T-cell (primary cell): Measurements from ENCODE around the gene SHB. TPM values are rescaled to one million over a fixed set of nuclear protein-coding genes. Genes with fewer than 3 reads are reported as not detected.

ENCODE experiments used
- ATAC-seq, 4 experiments: fragments of 200-7000 bp in 3 of 4; fragments of 150-1000 bp in 1 of 4; cut with Tn5 transposase; replicated peaks in 1 of 4; 1 replicate in 3 of 4; 2 replicates in 1 of 4; pipeline ENCODE4 v1.10.0; 2021; ENCODE audit warnings: moderate library complexity in 3 of 4, mild to moderate bottlenecking in 2 of 4, moderate number of reproducible peaks in 1 of 4
- CTCF ChIA-PET, 2 donors: fragments of 300-600 bp; sonication (Branson Sonifier 250); formaldehyde crosslinking; loops; one replicate each; lab custom pipeline; 2022; ENCODE audit warnings: antibody characterized with exemption in 2 of 2; lab: Charles Lee
- POLR2A ChIA-PET, 2 donors: fragments of 300-600 bp; sonication (Branson Sonifier 250); formaldehyde crosslinking; loops; one replicate each; lab custom pipeline; 2022; ENCODE audit warnings: antibody characterized with exemption in 2 of 2; lab: Charles Lee
- DNase-seq, 35 experiments: peaks; one replicate each; pipeline versions ENCODE4 v3.0.0 to v3.0.0-alpha.2; 2013 to 2023
- H3K27ac ChIP-seq: one replicate; pipeline ENCODE4 v1.5.1; 2013; ENCODE audit warnings: low read length
- H3K27me3 ChIP-seq, 2 experiments: replicated peaks in 1 of 2; 1 replicate in 1 of 2; 2 replicates in 1 of 2; pipeline versions ENCODE4 v1.6.1 to v1.7.0; 2013; ENCODE audit warnings: low read length in 1 of 2, mixed read lengths in 1 of 2; ENCODE audit not compliant: control insufficient read depth in 2 of 2, insufficient read depth in 2 of 2; ENCODE audit errors: extremely low read depth in 1 of 2
- H3K36me3 ChIP-seq, 2 donors: 1 replicate in 1 of 2; 2 replicates in 1 of 2; pipeline versions ENCODE4 v1.6.1 to v1.7.0; 2013; ENCODE audit warnings: low read length in 1 of 2; ENCODE audit not compliant: control insufficient read depth in 2 of 2, insufficient read depth in 1 of 2; ENCODE audit errors: extremely low read depth in 1 of 2
- H3K4me1 ChIP-seq, 2 experiments: 1 replicate in 1 of 2; 2 replicates in 1 of 2; pipeline versions ENCODE4 v1.6.1 to v1.7.0; 2013; ENCODE audit warnings: low read length in 2 of 2, mixed read lengths in 1 of 2; ENCODE audit not compliant: insufficient read depth in 2 of 2, control insufficient read depth in 1 of 2; ENCODE audit errors: extremely low read depth in 1 of 2
- H3K4me3 ChIP-seq, 2 donors: 1 replicate in 1 of 2; 2 replicates in 1 of 2; pipeline versions ENCODE4 v1.5.1 to v1.7.0; 2013; ENCODE audit warnings: mild to moderate bottlenecking in 2 of 2, low read length in 1 of 2, moderate library complexity in 1 of 2; ENCODE audit not compliant: control insufficient read depth in 1 of 2; ENCODE audit errors: extremely low read depth in 1 of 2
- H3K9me3 ChIP-seq: 2 replicates; pipeline ENCODE4 v1.7.0; 2013
- H3K27ac Mint-ChIP-seq, 2 donors: one replicate each; pipeline ENCODE4 v1.8.0; 2020 to 2021; ENCODE audit warnings: mild to moderate bottlenecking in 2 of 2, mixed read lengths in 2 of 2
- H3K27me3 Mint-ChIP-seq, 2 donors: one replicate each; pipeline ENCODE4 v1.8.0; 2021 to 2022; ENCODE audit warnings: mixed read lengths in 2 of 2
- H3K36me3 Mint-ChIP-seq: one replicate; pipeline ENCODE4 v1.8.0; 2021; ENCODE audit warnings: mixed read lengths
- H3K4me1 Mint-ChIP-seq, 3 donors: one replicate each; pipeline ENCODE4 v1.8.0; 2020 to 2022; ENCODE audit warnings: mixed read lengths in 3 of 3, mild to moderate bottlenecking in 1 of 3
- H3K4me3 Mint-ChIP-seq, 3 donors: one replicate each; pipeline ENCODE4 v1.8.0; 2020 to 2022; ENCODE audit warnings: mild to moderate bottlenecking in 3 of 3, mixed read lengths in 3 of 3, moderate library complexity in 3 of 3
- H3K9me3 Mint-ChIP-seq, 3 donors: one replicate each; pipeline ENCODE4 v1.8.0; 2020 to 2022; ENCODE audit warnings: mixed read lengths in 3 of 3
- WGBS: methylation state at CpG from one replicate; pipeline ENCODE4 v1.1.5; 2013; ENCODE audit warnings: missing lambda C conversion rate; ENCODE audit not compliant: insufficient coverage; 5-methylcytosine and 5-hydroxymethylcytosine counted together
- total RNA-seq, 35 experiments: library from RNA in 6 of 35; stranded (reverse) in 6 of 35; fragments of 120-200 nt in 1 of 35; gene quantifications; one replicate each; pipeline versions ENCODE4 v1.2.1 to v1.2.4 and lab custom pipeline; 2013 to 2026

SHB gene
- total RNA-seq, 5 donors from 2014 or later (not counting 1 experiment from before 2014, with no cell fraction given): 1.2 to 1.5 (median 1.3) TPM

DNA sequence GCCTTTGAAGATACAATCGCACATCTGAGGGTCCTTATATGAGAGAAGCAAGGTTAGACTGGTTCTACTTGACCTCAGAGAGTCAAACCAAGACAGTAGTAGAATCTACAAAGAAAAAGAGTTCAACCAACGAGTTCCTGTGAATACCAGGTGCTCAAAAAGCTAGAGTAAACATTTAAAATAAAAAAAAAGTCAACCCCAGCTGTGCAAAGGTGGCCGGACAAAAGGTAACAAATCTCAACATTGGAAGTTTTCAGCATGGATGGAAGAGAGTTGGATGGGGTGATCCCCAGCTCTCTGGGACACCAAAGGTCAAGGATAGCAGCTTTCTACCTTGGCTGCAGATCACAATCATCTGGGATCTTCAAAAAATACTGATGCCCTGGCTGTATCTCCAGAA lies 14.4 kb downstream of the SHB start:
- no peaks in the 10 kb centered on the region for H3K4me1 ChIP-seq
- no peak overlapping the region for H3K4me3 Mint-ChIP-seq
- H3K4me1 Mint-ChIP-seq: no peaks in the 10 kb centered on the region
- WGBS: no CpG with 5 or more reads among the region's 3 CpGs
- DNase-seq (no peak), ATAC-seq (no peak)
- H3K27me3 ChIP-seq: peaks cover 0 to 4% of the 10 kb centered on the region in 2 experiments
- no peak overlapping the region for H3K27ac ChIP-seq
- no peaks in the 10 kb centered on the region for H3K9me3 ChIP-seq
- ChIA-PET POLR2A (no interaction called here), CTCF (interaction anchor here in 1 of 2 donors (0.6 kb wide), 1 partner anchor 11 kb away, joined by 3 read pairs; no protein-coding TSS in a partner anchor)
- no peak overlapping the region for H3K27ac Mint-ChIP-seq
- no peaks in the 10 kb centered on the region for H3K27me3 Mint-ChIP-seq
- H3K9me3 Mint-ChIP-seq: no peaks in the 10 kb centered on the region
- H3K4me3 ChIP-seq: no peak overlapping the region
- H3K36me3 Mint-ChIP-seq: no peaks in the 10 kb centered on the region
- no peaks in the 10 kb centered on the region for H3K36me3 ChIP-seq

DNA sequence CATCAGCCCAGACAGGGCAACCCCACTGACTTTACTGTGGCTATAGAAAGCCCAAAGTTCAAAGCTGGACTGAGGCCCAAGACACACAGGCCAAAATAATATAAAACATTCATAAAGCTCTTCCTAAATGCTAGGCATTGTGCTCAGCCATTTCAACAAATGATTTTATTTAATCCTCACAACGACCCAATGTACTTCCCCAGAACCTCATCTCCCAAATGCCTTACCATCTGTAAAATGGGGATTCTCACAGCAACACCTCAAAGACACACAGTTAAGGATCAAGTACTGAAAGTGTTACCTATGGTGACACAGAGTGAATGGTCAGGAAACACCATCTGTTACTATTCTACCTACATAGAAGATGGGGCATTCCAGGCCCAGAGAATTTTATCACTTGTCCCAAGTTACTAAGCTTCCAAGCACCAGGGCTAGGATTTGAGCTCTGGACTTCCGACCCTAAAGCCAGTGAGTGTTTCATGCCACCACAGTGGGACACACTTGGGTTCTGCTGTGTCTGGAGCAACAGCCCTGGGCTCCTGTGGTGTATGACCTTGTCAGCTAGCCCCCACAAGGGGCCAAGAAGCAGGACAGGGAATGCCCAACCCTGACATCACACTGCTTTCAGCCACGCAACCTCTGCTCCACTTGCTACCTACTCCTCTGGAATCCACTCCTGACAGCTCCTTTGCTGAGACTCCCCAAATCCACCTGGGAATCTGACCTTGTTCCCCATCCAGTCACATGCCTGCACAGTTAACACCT lies 15.1 kb downstream of the SHB start:
- no peak overlapping the region for H3K27ac ChIP-seq
- no peaks in the 10 kb centered on the region for H3K9me3 Mint-ChIP-seq
- no peak overlapping the region for H3K4me3 Mint-ChIP-seq
- no peaks in the 10 kb centered on the region for H3K4me1 Mint-ChIP-seq
- H3K27ac Mint-ChIP-seq: no peak overlapping the region
- no peaks in the 10 kb centered on the region for H3K36me3 Mint-ChIP-seq
- H3K36me3 ChIP-seq: no peaks in the 10 kb centered on the region
- ATAC-seq (no peak), DNase-seq (no peak)
- no peak overlapping the region for H3K4me3 ChIP-seq
- no peaks in the 10 kb centered on the region for H3K4me1 ChIP-seq
- ChIA-PET CTCF (no interaction called here), POLR2A (no interaction called here)
- no peaks in the 10 kb centered on the region for H3K9me3 ChIP-seq
- H3K27me3 Mint-ChIP-seq: no peaks in the 10 kb centered on the region
- WGBS: 84% methylated on average over 2 of the region's 3 CpGs
- H3K27me3 ChIP-seq: peaks cover 0 to 4% of the 10 kb centered on the region in 2 experiments

GRCh38 chr9:38051780-38052546 lies 17.1 kb downstream of the SHB start:
- H3K36me3 ChIP-seq: no peaks in the 10 kb centered on the region
- ChIA-PET CTCF (interaction anchor here (0.6 to 0.7 kb wide), 2 partner anchors 51 to 70 kb away, joined by 3 read pairs; no protein-coding TSS in a partner anchor), POLR2A (no interaction called here)
- no peak overlapping the region for H3K4me3 Mint-ChIP-seq
- no peaks in the 10 kb centered on the region for H3K9me3 Mint-ChIP-seq
- H3K36me3 Mint-ChIP-seq: no peaks in the 10 kb centered on the region
- peaks cover 0 to 4% of the 10 kb centered on the region in 2 experiments for H3K27me3 ChIP-seq
- H3K27ac Mint-ChIP-seq: no peak overlapping the region
- no peak for DNase-seq
- H3K4me1 ChIP-seq: peaks cover 0 to 6% of the 10 kb centered on the region in 2 experiments
- no peak for ATAC-seq
- H3K4me3 ChIP-seq: no peak overlapping the region
- no peak overlapping the region for H3K27ac ChIP-seq
- peaks cover 7 to 10% (median 10%) of the 10 kb centered on the region in 3 donors for H3K4me1 Mint-ChIP-seq
- no peaks in the 10 kb centered on the region for H3K27me3 Mint-ChIP-seq
- no peaks in the 10 kb centered on the region for H3K9me3 ChIP-seq
- 85% methylated on average over 18 of the region's 19 CpGs for WGBS

DNA sequence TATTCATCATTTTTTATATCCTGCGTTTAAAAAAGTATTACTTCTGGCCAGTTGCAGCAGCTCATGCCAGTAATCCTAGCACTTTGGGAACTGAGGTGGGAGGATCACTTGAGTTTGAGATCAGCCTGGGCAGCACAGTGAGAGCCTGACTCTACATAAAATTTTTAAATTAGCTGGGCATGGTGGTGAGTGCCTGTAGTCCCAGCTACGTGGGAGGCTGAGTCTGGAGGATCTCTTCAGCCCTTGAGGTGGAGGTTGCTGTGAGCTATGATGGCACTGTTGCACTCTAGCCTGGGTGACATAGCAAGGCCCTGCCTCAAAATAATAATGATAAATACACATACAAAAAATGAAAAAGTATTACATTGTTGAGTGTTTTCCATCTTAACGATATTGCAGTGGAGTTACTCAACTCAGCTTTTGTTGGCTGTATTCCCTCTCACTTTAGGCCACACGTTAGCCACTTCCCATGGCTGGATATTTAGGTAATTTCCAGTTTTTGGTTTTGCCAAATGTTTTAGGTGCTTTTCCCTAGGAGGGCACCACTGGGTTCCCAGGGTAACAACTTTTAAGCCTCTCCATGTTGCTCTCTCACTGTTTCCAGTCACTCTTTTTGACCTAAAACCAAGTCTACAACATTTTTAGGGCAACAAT lies 20.6 kb downstream of the SHB start:
- no peak overlapping the region for H3K4me3 ChIP-seq
- H3K27ac Mint-ChIP-seq: no peak overlapping the region
- H3K4me1 ChIP-seq: peaks cover 0 to 6% of the 10 kb centered on the region in 2 experiments
- no peak for ATAC-seq
- H3K9me3 ChIP-seq: no peaks in the 10 kb centered on the region
- H3K27me3 ChIP-seq: peaks cover 0 to 2% of the 10 kb centered on the region in 2 experiments
- ChIA-PET CTCF (no interaction called here), POLR2A (no interaction called here)
- H3K4me1 Mint-ChIP-seq: peaks cover 7 to 10% (median 10%) of the 10 kb centered on the region in 3 donors
- no peaks in the 10 kb centered on the region for H3K36me3 ChIP-seq
- WGBS: no CpG with 5 or more reads among the region's 4 CpGs
- no peak overlapping the region for H3K4me3 Mint-ChIP-seq
- DNase-seq: no peak
- H3K36me3 Mint-ChIP-seq: no peaks in the 10 kb centered on the region
- no peaks in the 10 kb centered on the region for H3K9me3 Mint-ChIP-seq
- no peaks in the 10 kb centered on the region for H3K27me3 Mint-ChIP-seq
- no peak overlapping the region for H3K27ac ChIP-seq

GRCh38 chr9:38047301-38048251 lies 21.5 kb downstream of the SHB start:
- no peaks in the 10 kb centered on the region for H3K36me3 ChIP-seq
- Mint-ChIP-seq H3K4me1 (peaks cover 7 to 10% (median 10%) of the 10 kb centered on the region in 3 donors), H3K27me3 (no peaks in the 10 kb centered on the region), H3K4me3 (no peak overlapping the region), H3K9me3 (no peaks in the 10 kb centered on the region), H3K27ac (no peak overlapping the region), H3K36me3 (no peaks in the 10 kb centered on the region)
- peaks cover 0 to 6% of the 10 kb centered on the region in 2 experiments for H3K4me1 ChIP-seq
- ChIA-PET POLR2A (no interaction called here), CTCF (no interaction called here)
- no peak overlapping the region for H3K4me3 ChIP-seq
- 50% methylated on average over 11 of the region's 15 CpGs for WGBS
- ATAC-seq (no peak), DNase-seq (peak in 1 of 35 experiments; percentile 16)
- H3K9me3 ChIP-seq: no peaks in the 10 kb centered on the region
- peaks cover 0 to 2% of the 10 kb centered on the region in 2 experiments for H3K27me3 ChIP-seq
- H3K27ac ChIP-seq: no peak overlapping the region
